H1 (cell line): ENCODE measurements around the gene HSD11B1. TPM values are rescaled to one million over a fixed set of nuclear protein-coding genes. Genes with fewer than 3 reads are reported as not detected.

Experiments
- CTCF ChIA-PET: fragments of 300-600 bp; sonication (Branson Sonifier 250); formaldehyde crosslinking; loops from one replicate; lab custom pipeline; 2021; ENCODE audit not compliant: partially characterized antibody; lab: Charles Lee
- POLR2A ChIA-PET: fragments of 300-600 bp; sonication (Branson Sonifier 250); formaldehyde crosslinking; loops from one replicate; lab custom pipeline; 2021; ENCODE audit warnings: inconsistent platforms; ENCODE audit not compliant: partially characterized antibody; lab: Charles Lee
- DNase-seq, 2 experiments: peaks; one replicate each; pipeline versions ENCODE4 v3.0.0 to v3.0.0-alpha.2; 2010 to 2022; ENCODE audit warnings: low spot score in 2 of 2, low read depth in 1 of 2, mixed read lengths in 1 of 2
- FAIRE-seq: peaks from 2 replicates; lab custom pipeline; 2011; peaks lifted over from hg19 to GRCh38; lab: Jason Lieb, UNC
- H2AFZ ChIP-seq: 2 replicates; pipeline ENCODE4 v1.8.1; 2012; ENCODE audit warnings: low read length, inconsistent platforms
- H2AK5ac ChIP-seq: 2 replicates; pipeline ENCODE4 v1.6.1; 2013; ENCODE audit warnings: low read depth, low read length
- H2BK120ac ChIP-seq: replicated peaks from 2 replicates; pipeline ENCODE3; 2013; ENCODE audit warnings: low read depth, low read length, inconsistent platforms
- H2BK12ac ChIP-seq: 2 replicates; pipeline ENCODE4 v1.6.1; 2013; ENCODE audit warnings: low read depth, low read length
- H2BK15ac ChIP-seq: 2 replicates; pipeline ENCODE4 v1.6.1; 2013; ENCODE audit warnings: low read length
- H2BK20ac ChIP-seq: 2 replicates; pipeline ENCODE4 v1.6.1; 2013; ENCODE audit warnings: low read length
- H2BK5ac ChIP-seq: 2 replicates; pipeline ENCODE4 v1.6.1; 2013; ENCODE audit warnings: low read depth, low read length
- H3K14ac ChIP-seq: 2 replicates; pipeline ENCODE4 v1.6.1; 2013; ENCODE audit warnings: inconsistent platforms; ENCODE audit not compliant: insufficient read length
- H3K18ac ChIP-seq: 2 replicates; pipeline ENCODE4 v1.6.1; 2013; ENCODE audit warnings: low read length; ENCODE audit errors: extremely low read depth
- H3K23ac ChIP-seq: 2 replicates; pipeline ENCODE4 v1.6.1; 2013; ENCODE audit warnings: inconsistent platforms; ENCODE audit not compliant: insufficient read length
- H3K23me2 ChIP-seq: 2 replicates; pipeline ENCODE4 v1.6.1; 2013; ENCODE audit warnings: low read depth, low read length
- H3K27ac ChIP-seq: 2 replicates; pipeline ENCODE4 v1.6.1; 2011; ENCODE audit warnings: low read depth, low read length, inconsistent platforms
- H3K27me3 ChIP-seq, 4 experiments: replicated peaks in 1 of 4; 1 replicate in 1 of 4; 2 replicates in 3 of 4; pipeline versions ENCODE4 v1.6.1 to v1.8.1; 2011 to 2013; ENCODE audit warnings: low read length in 3 of 4, mild to moderate bottlenecking in 3 of 4, inconsistent platforms in 2 of 4, mixed read lengths in 2 of 4, moderate library complexity in 1 of 4; ENCODE audit not compliant: control insufficient read depth in 3 of 4, insufficient read depth in 3 of 4; ENCODE audit errors: extremely low read depth in 1 of 4
- H3K36me3 ChIP-seq, 4 experiments: 2 replicates each; pipeline versions ENCODE4 v1.6.1 to v1.8.1; 2011 to 2013; ENCODE audit warnings: mild to moderate bottlenecking in 4 of 4, low read length in 3 of 4, moderate library complexity in 2 of 4, control low read depth in 1 of 4, inconsistent platforms in 1 of 4; ENCODE audit not compliant: insufficient read depth in 4 of 4, control insufficient read depth in 2 of 4
- H3K4ac ChIP-seq: replicated peaks from 2 replicates; pipeline ENCODE3; 2013; ENCODE audit warnings: low read length, low read depth, mixed read lengths, inconsistent platforms; ENCODE audit not compliant: insufficient read length
- H3K4me1 ChIP-seq, 4 experiments: replicated peaks in 1 of 4; 1 replicate in 1 of 4; 2 replicates in 3 of 4; pipeline versions ENCODE4 v1.6.1 to v1.8.1; 2011 to 2013; ENCODE audit warnings: low read length in 3 of 4, inconsistent platforms in 2 of 4, mixed read lengths in 1 of 4; ENCODE audit not compliant: insufficient read depth in 4 of 4, control insufficient read depth in 3 of 4
- H3K4me2 ChIP-seq, 2 experiments: 2 replicates each; pipeline versions ENCODE4 v1.6.1 to v1.8.1; 2011 to 2013; ENCODE audit warnings: low read depth in 2 of 2, low read length in 2 of 2, control low read depth in 1 of 2, inconsistent platforms in 1 of 2, mild to moderate bottlenecking in 1 of 2; ENCODE audit not compliant: insufficient read depth in 1 of 2
- H3K4me3 ChIP-seq, 4 experiments: fragments of 200-600, 300-600 bp in 1 of 4; sonication (generic), shearing (Covaris generic), sonication (Bioruptor Twin) in 1 of 4; 2 replicates each; pipeline versions ENCODE4 v1.5.1 to v1.8.1; 2011 to 2016; ENCODE audit warnings: low read length in 4 of 4, low read depth in 3 of 4, control low read depth in 2 of 4, inconsistent platforms in 2 of 4, mild to moderate bottlenecking in 2 of 4, mixed read lengths in 1 of 4, moderate library complexity in 1 of 4; ENCODE audit not compliant: insufficient read depth in 2 of 4; ENCODE audit errors: extremely low read depth in 1 of 4
- H3K56ac ChIP-seq: replicated peaks from 2 replicates; pipeline ENCODE3; 2013; ENCODE audit warnings: low read depth, mild to moderate bottlenecking, mixed read lengths, low read length, inconsistent platforms; ENCODE audit not compliant: insufficient read length
- H3K79me1 ChIP-seq: 2 replicates; pipeline ENCODE4 v1.6.1; 2013; ENCODE audit warnings: low read depth, low read length, control low read depth
- H3K79me2 ChIP-seq, 2 experiments: 2 replicates each; pipeline versions ENCODE4 v1.6.1 to v1.8.1; 2012 to 2013; ENCODE audit warnings: low read length in 2 of 2, mild to moderate bottlenecking in 2 of 2, inconsistent platforms in 1 of 2; ENCODE audit not compliant: insufficient read depth in 2 of 2, control insufficient read depth in 1 of 2
- H3K9ac ChIP-seq, 4 experiments: replicated peaks in 1 of 4; 1 replicate in 1 of 4; 2 replicates in 3 of 4; pipeline versions ENCODE4 v1.6.1 to v1.8.1; 2011 to 2013; ENCODE audit warnings: low read depth in 3 of 4, low read length in 3 of 4, control low read depth in 2 of 4, mild to moderate bottlenecking in 2 of 4, moderate library complexity in 2 of 4, inconsistent platforms in 1 of 4; ENCODE audit errors: extremely low read depth in 1 of 4
- H3K9me3 ChIP-seq, 2 experiments: 2 replicates each; pipeline versions ENCODE4 v1.6.1 to v1.8.1; 2012 to 2013; ENCODE audit warnings: mild to moderate bottlenecking in 2 of 2, moderate library complexity in 2 of 2, control low read depth in 1 of 2, inconsistent platforms in 1 of 2, low read depth in 1 of 2, low read length in 1 of 2, mixed read lengths in 1 of 2; ENCODE audit not compliant: insufficient read depth in 2 of 2
- H4K20me1 ChIP-seq, 2 experiments: replicated peaks in 1 of 2; 2 replicates each; pipeline versions ENCODE3 to v1.8.1; 2011 to 2013; ENCODE audit warnings: inconsistent platforms in 2 of 2, low read length in 2 of 2, mild to moderate bottlenecking in 1 of 2; ENCODE audit not compliant: insufficient read depth in 2 of 2, control insufficient read depth in 1 of 2
- H4K5ac ChIP-seq: 2 replicates; pipeline ENCODE4 v1.6.1; 2013; ENCODE audit warnings: low read length, low read depth, mixed read lengths, inconsistent platforms; ENCODE audit not compliant: insufficient read length
- H4K8ac ChIP-seq: 2 replicates; pipeline ENCODE4 v1.8.0; 2013; ENCODE audit warnings: mild to moderate bottlenecking, moderate library complexity, low read length, inconsistent platforms; ENCODE audit not compliant: insufficient read depth; ENCODE audit errors: extremely low read depth
- H4K91ac ChIP-seq: replicated peaks from 2 replicates; pipeline ENCODE3; 2013; ENCODE audit warnings: low read length, mixed read lengths, inconsistent platforms; ENCODE audit not compliant: insufficient read length
- CTBP2 ChIP-seq: IDR thresholded peaks from 2 replicates; pipeline ENCODE4 v1.7.0; 2011; ENCODE audit warnings: borderline replicate concordance, mild to moderate bottlenecking, moderate library complexity, mixed read lengths, low read length; ENCODE audit not compliant: insufficient read depth, insufficient read length
- JUN ChIP-seq: IDR thresholded peaks from 2 replicates; pipeline ENCODE4 v1.6.1; 2011; ENCODE audit warnings: low read depth, mild to moderate bottlenecking, improper control_type of control experiment, low read length
- RNF2 ChIP-seq: fragments of 200-900, 300-1000 bp; sonication (generic); IDR thresholded peaks from 2 replicates; pipeline ENCODE4 v1.7.1; 2016; ENCODE audit warnings: borderline replicate concordance, low read depth, mild to moderate bottlenecking, antibody characterized with exemption, low read length; ENCODE audit not compliant: poor library complexity, severe bottlenecking; ENCODE audit errors: missing control alignments
- TBP ChIP-seq: IDR thresholded peaks from 2 replicates; pipeline ENCODE4 v1.6.1; 2011; ENCODE audit warnings: low read depth, low read length, improper control_type of control experiment
- WGBS, 2 experiments: shearing (Covaris generic) in 1 of 2; methylation state at CpG; one replicate each; pipeline versions ENCODE4 v1.1.6 to v1.1.7; 2013 to 2015; ENCODE audit warnings: low lambda C conversion rate in 2 of 2, mixed read lengths in 2 of 2, inconsistent platforms in 1 of 2, low coverage in 1 of 2, missing lambda C conversion rate in 1 of 2; ENCODE audit not compliant: insufficient replicate concordance in 2 of 2, insufficient coverage in 1 of 2, insufficient read length in 1 of 2; ENCODE audit errors: extremely low coverage in 1 of 2, missing lambda C conversion rate in 1 of 2; 5-methylcytosine and 5-hydroxymethylcytosine counted together
- polyA plus RNA-seq, 7 experiments: library from polyadenylated mRNA; depleted of rRNA in 3 of 7; stranded (reverse) in 5 of 7; unstranded in 2 of 7; fragments of >200 nt in 5 of 7; fragments of 200-250 nt in 2 of 7; gene quantifications; 1 replicate in 5 of 7; 2 replicates in 1 of 7; 4 replicates in 1 of 7; pipeline versions ENCODE4 v1.2.1 to v1.2.3, GENCODE V29; 2011 to 2013; ENCODE audit warnings: missing spikeins in 2 of 7, mixed read lengths in 2 of 7
- total RNA-seq: library from RNA; stranded (reverse); fragmentation: NEBNext Ultra II Directional; extraction: Animal tissue kit (Norgen Biotek cat#: 25700); gene quantifications from 2 replicates; pipeline ENCODE4 v1.2.1, GENCODE V29; 2021

HSD11B1 gene
- total and polyA plus RNA-seq, 2 of the 8 experiments (the other 6 are each of a cell fraction or from before 2014, with no cell fraction given), result not detected

DNA sequence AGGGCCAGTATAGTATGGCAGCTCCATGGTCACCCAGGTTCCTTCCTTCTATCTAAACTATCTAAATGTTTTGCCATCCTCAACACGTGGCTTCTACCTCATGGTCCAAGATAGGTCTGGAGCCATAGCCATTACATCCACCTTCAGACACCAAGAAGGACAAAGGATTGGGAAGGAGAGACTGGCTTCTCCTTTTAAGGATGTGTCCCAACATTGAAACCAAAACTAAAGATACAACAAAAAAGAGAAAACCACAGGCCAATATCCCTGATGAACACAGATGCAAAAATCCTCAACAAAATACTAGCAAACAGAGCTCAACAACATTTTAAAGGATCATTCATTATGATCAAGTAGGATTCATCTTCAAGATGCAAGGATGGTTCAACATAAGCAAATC lies 24.8 kb downstream of the HSD11B1 start:
- ChIA-PET CTCF (interaction anchor here (0.6 to 1.7 kb wide), 3 partner anchors 19 to 527 kb away, joined by 3 to 6 read pairs (median 3); no protein-coding TSS in a partner anchor), POLR2A (interaction anchor here (1.3 kb wide), 1 partner anchor 87 kb away, joined by 3 read pairs; no protein-coding TSS in a partner anchor)
- Histone ChIP-seq H3K4ac (no peak overlapping the region), H2BK12ac (no peak overlapping the region), H2AFZ (no peak overlapping the region), H2BK120ac (no peak overlapping the region), H2BK5ac (no peak overlapping the region), H3K27me3 (no peaks in the 10 kb centered on the region), H3K18ac (no peak overlapping the region), H3K79me2 (no peaks in the 10 kb centered on the region), H3K23me2 (no peaks in the 10 kb centered on the region; the same call in 1 of the 2 replicates), H3K9me3 (no peaks in the 10 kb centered on the region), H3K79me1 (no peaks in the 10 kb centered on the region), H2BK20ac (no peak overlapping the region), H3K14ac (no peak overlapping the region), H3K23ac (no peak overlapping the region), H4K5ac (no peak overlapping the region), H2AK5ac (no peak overlapping the region), H3K4me3 (no peak overlapping the region), H3K4me1 (no peaks in the 10 kb centered on the region), H4K20me1 (no peaks in the 10 kb centered on the region), H3K27ac (no peak overlapping the region), H3K4me2 (no peak overlapping the region), H2BK15ac (no peak overlapping the region), H3K56ac (no peak overlapping the region), H4K91ac (no peak overlapping the region), H3K36me3 (no peaks in the 10 kb centered on the region), H4K8ac (no peak overlapping the region; the same call in 1 of the 2 replicates), H3K9ac (no peak overlapping the region)
- TF ChIP-seq RNF2 (no peak), CTBP2 (no peak), JUN (no peak), TBP (no peak)
- 65% methylated on average over 1 of the region's 1 CpG; no CpG with 5 or more reads in 1 of the 2 experiments for WGBS, 2 experiments
- no peak for DNase-seq
- no peak for FAIRE-seq
